Measurements from ENCODE around the gene JARID2.

GRCh38 chr6:15331143-15331542 lies 85.3 kb downstream of the JARID2 start:
- TF ChIP-seq GABPA (IDR thresholded peaks at IDR 0.05; ENCODE audit: low read depth) (no peak), CTCF (IDR thresholded peaks at IDR 0.05) (no peak), EZH2phosphoT487 (IDR thresholded peaks at IDR 0.05; ENCODE audit: borderline replicate concordance, low read depth) (no peak), RCOR1 (IDR thresholded peaks at IDR 0.05; ENCODE audit: low read length) (no peak), EP300 (IDR thresholded peaks at IDR 0.05; ENCODE audit: borderline replicate concordance in 1 of 2, low read depth in 1 of 2, low read length in 1 of 2) (no peak), RAD21 (IDR thresholded peaks at IDR 0.05; ENCODE audit: low read length) (no peak), MEF2A (IDR thresholded peaks at IDR 0.05; ENCODE audit: borderline replicate concordance, low read depth) (no peak), MAX (IDR thresholded peaks at IDR 0.05; ENCODE audit: low read depth) (no peak), POLR2AphosphoS5 (IDR thresholded peaks at IDR 0.05; ENCODE audit: low read depth, low read length) (no peak), SMC3 (IDR thresholded peaks at IDR 0.05; ENCODE audit: low read depth, low read length) (no peak), CHD2 (IDR thresholded peaks at IDR 0.05; ENCODE audit: low read length, partially characterized antibody) (no peak), ELF1 (IDR thresholded peaks at IDR 0.05) (no peak), YY1 (IDR thresholded peaks at IDR 0.05; ENCODE audit: low read depth) (no peak)

Data from SK-N-SH (cell line).